GM12878 (cell line): ENCODE measurements around the gene HTR4. TPM values are rescaled to one million over a fixed set of nuclear protein-coding genes. Genes with fewer than 3 reads are reported as not detected.

Experiments
- ATAC-seq: fragments of 200-7000 bp; cut with Tn5 transposase; 3 replicates; pipeline ENCODE4 v1.9.1; 2020; ENCODE audit warnings: mild to moderate bottlenecking, moderate library complexity
- BruUV-seq: library from RNA; stranded (reverse); fragments of 400-500 nt; replicated peaks from 2 replicates; lab custom pipeline; 2021; lab: Mats Ljungman, UMichigan
- CTCF ChIA-PET: fragments of 300-600 bp; sonication (Branson Sonifier 250); formaldehyde crosslinking; extraction: SDS; loops from one replicate; lab custom pipeline; 2021; ENCODE audit warnings: inconsistent platforms; lab: Yijun Ruan, JAX
- POLR2A ChIA-PET: fragments of 350-600 bp; formaldehyde crosslinking; extraction: SDS; loops from one replicate; lab custom pipeline; 2021; ENCODE audit warnings: inconsistent platforms; lab: Charles Lee
- RAD21 ChIA-PET: fragments of 300-600 bp; sonication (Branson Sonifier 250); formaldehyde crosslinking; loops from one replicate; lab custom pipeline; 2023; ENCODE audit warnings: antibody characterized with exemption; ENCODE audit not compliant: unreplicated experiment; lab: Charles Lee
- SMC1A ChIA-PET: fragments of 300-600 bp; sonication (Branson Sonifier 250); formaldehyde crosslinking; loops from one replicate; lab custom pipeline; 2023; ENCODE audit not compliant: unreplicated experiment, uncharacterized antibody; lab: Charles Lee
- DNase-seq: peaks from one replicate; pipeline ENCODE4 v3.0.0-alpha.2; 2011; ENCODE audit warnings: low read depth, low spot score
- FAIRE-seq: peaks from 3 replicates; lab custom pipeline; 2011; peaks lifted over from hg19 to GRCh38; lab: Jason Lieb, UNC
- H2AFZ ChIP-seq: 2 replicates; pipeline ENCODE4 v1.6.0; 2011; ENCODE audit warnings: low read depth, low read length, control low read depth; ENCODE audit not compliant: control insufficient read depth
- H3K27ac ChIP-seq: 2 replicates; pipeline ENCODE4 v1.5.1; 2011; ENCODE audit warnings: control low read depth; ENCODE audit not compliant: control insufficient read depth, insufficient read depth
- H3K27me3 ChIP-seq, 2 experiments: replicated peaks in 1 of 2; 2 replicates each; pipeline versions ENCODE4 v1.6.0 to v1.6.1; 2011; ENCODE audit warnings: low read length in 1 of 2; ENCODE audit not compliant: control insufficient read depth in 2 of 2, insufficient read depth in 2 of 2
- H3K36me3 ChIP-seq, 2 experiments: 2 replicates each; pipeline ENCODE4 v1.5.1; 2011; ENCODE audit warnings: low read length in 1 of 2; ENCODE audit not compliant: control insufficient read depth in 2 of 2, insufficient read depth in 2 of 2
- H3K4me1 ChIP-seq: 2 replicates; pipeline ENCODE4 v1.6.1; 2011; ENCODE audit warnings: mild to moderate bottlenecking, low read length, moderate library complexity, mixed read lengths; ENCODE audit not compliant: control insufficient read depth, insufficient read depth
- H3K4me2 ChIP-seq: 2 replicates; pipeline ENCODE4 v1.6.0; 2011; ENCODE audit warnings: control low read depth; ENCODE audit not compliant: control insufficient read depth, insufficient read depth
- H3K4me3 ChIP-seq: fragments of 200-600 bp; sonication (generic); 2 replicates; pipeline ENCODE4 v1.5.1; 2016
- H3K79me2 ChIP-seq: 2 replicates; pipeline ENCODE4 v1.6.0; 2011; ENCODE audit warnings: low read length; ENCODE audit not compliant: control insufficient read depth, insufficient read depth
- H3K9ac ChIP-seq: 2 replicates; pipeline ENCODE4 v1.8.0; 2011; ENCODE audit warnings: low read length, control low read depth, mixed read lengths; ENCODE audit not compliant: control insufficient read depth, insufficient read depth
- H3K9me3 ChIP-seq: replicated peaks from 3 replicates; pipeline ENCODE4 v1.5.1; 2011; ENCODE audit warnings: mild to moderate bottlenecking, low read length; ENCODE audit not compliant: control insufficient read depth, insufficient read depth
- H4K20me1 ChIP-seq: 2 replicates; pipeline ENCODE4 v1.6.0; 2011; ENCODE audit not compliant: control insufficient read depth, insufficient read depth
- ASH2L ChIP-seq: fragments of 300-600, 200-600 bp; sonication (generic); IDR thresholded peaks from 2 replicates; pipeline ENCODE4 v1.6.1; 2017; ENCODE audit warnings: low read depth, mild to moderate bottlenecking, borderline replicate concordance
- EGR1 ChIP-seq, 2 experiments: IDR thresholded peaks; 1 replicate in 1 of 2; 2 replicates in 1 of 2; pipeline ENCODE4 v1.6.1; 2011 to 2012; ENCODE audit warnings: low read depth in 2 of 2, low read length in 2 of 2, borderline replicate concordance in 1 of 2, mild to moderate bottlenecking in 1 of 2, moderate library complexity in 1 of 2
- ELK1 ChIP-seq: IDR thresholded peaks from 2 replicates; pipeline ENCODE4 v1.6.1; 2012; ENCODE audit warnings: low read depth, low read length, improper control_type of control experiment
- GABPA ChIP-seq: IDR thresholded peaks from 2 replicates; pipeline ENCODE4 v1.6.1; 2014; ENCODE audit warnings: antibody characterized with exemption, low read depth, mild to moderate bottlenecking, inconsistent platforms
- GATAD2B ChIP-seq: fragments of 450-650 bp; conservative IDR thresholded peaks from 2 replicates; pipeline ENCODE4 v1.6.1; 2017; ENCODE audit warnings: low read depth, mild to moderate bottlenecking, moderate library complexity
- HSF1 ChIP-seq: fragments of 150-350 bp; IDR thresholded peaks from 2 replicates; pipeline ENCODE4 v1.6.1; 2014; ENCODE audit warnings: mild to moderate bottlenecking, low read depth, low read length
- JUND ChIP-seq: IDR thresholded peaks from 2 replicates; pipeline ENCODE4 v1.6.1; 2012; ENCODE audit warnings: low read depth, mild to moderate bottlenecking, low read length, improper control_type of control experiment, moderate library complexity
- MEF2B ChIP-seq: fragments of 450-650 bp; IDR thresholded peaks from 2 replicates; pipeline ENCODE4 v1.6.1; 2018; ENCODE audit warnings: mild to moderate bottlenecking, moderate library complexity; ENCODE audit not compliant: partially characterized antibody, poor library complexity, severe bottlenecking
- MYC ChIP-seq: IDR thresholded peaks from 2 replicates; pipeline ENCODE4 v1.6.1; 2011; ENCODE audit warnings: mild to moderate bottlenecking, low read length, moderate library complexity, inconsistent platforms; ENCODE audit not compliant: insufficient read depth, insufficient replicate concordance, insufficient read length, severe bottlenecking
- NFIC ChIP-seq: IDR thresholded peaks from 2 replicates; pipeline ENCODE4 v1.6.1; 2012; ENCODE audit warnings: low read depth, mild to moderate bottlenecking, inconsistent platforms, low read length, moderate library complexity
- POLR2A ChIP-seq: IDR thresholded peaks from 2 replicates; pipeline ENCODE4 v1.6.1; 2011; ENCODE audit warnings: low read depth, mild to moderate bottlenecking, low read length
- SMARCA5 ChIP-seq: fragments of 450-650 bp; IDR thresholded peaks from 2 replicates; pipeline ENCODE4 v1.6.1; 2017; ENCODE audit warnings: mild to moderate bottlenecking
- TBL1XR1 ChIP-seq: IDR thresholded peaks from 2 replicates; pipeline ENCODE4 v1.6.1; 2012; ENCODE audit warnings: low read depth, low read length, improper control_type of control experiment
- ZBTB33 ChIP-seq: fragments of 450-650 bp; IDR thresholded peaks from 2 replicates; pipeline ENCODE4 v1.6.1; 2017; ENCODE audit warnings: mild to moderate bottlenecking
- WGBS: methylation state at CpG from one replicate; pipeline ENCODE4 v1.1.6; 2016; ENCODE audit warnings: low lambda C conversion rate; ENCODE audit not compliant: insufficient replicate concordance, insufficient coverage; ENCODE audit errors: missing lambda C conversion rate; 5-methylcytosine and 5-hydroxymethylcytosine counted together
- in situ Hi-C: fragments of 300-500 bp; cut with MboI; formaldehyde crosslinking; loops from 9 replicates; pipeline ENCODE4 v1.14.3; 2018; ENCODE audit warnings: mixed read lengths
- intact Hi-C: fragments of 100-400 bp; cut with micrococcal nuclease; formaldehyde crosslinking; loops from one replicate; pipeline ENCODE4 v1.14.2; 2022; ENCODE audit not compliant: unreplicated experiment
- polyA plus RNA-seq, 11 experiments: library from polyadenylated mRNA; depleted of rRNA in 4 of 11; unstranded in 6 of 11; stranded (reverse) in 5 of 11; fragments of >200 nt; fragmentation: Nextera tagmentation in 4 of 11; fragmentation: Illumina TruSeq in 1 of 11; extraction: Ambion mirVana in 4 of 11; extraction: Trizol in 1 of 11; gene quantifications; 1 replicate in 1 of 11; 2 replicates in 10 of 11; pipeline versions ENCODE4 v1.2.1 to v1.2.3, GENCODE V29; 2011 to 2016; ENCODE audit warnings: inconsistent platforms in 2 of 11, missing spikeins in 2 of 11, low read depth in 1 of 11
- total RNA-seq, 4 experiments: library from RNA; depleted of rRNA in 3 of 4; stranded (reverse); fragments of >200 nt in 3 of 4; fragmentation: Illumina TruSeq in 1 of 4; extraction: Trizol in 1 of 4; gene quantifications; 2 replicates each; pipeline versions ENCODE4 v1.2.1 to v1.2.3, GENCODE V29; 2013 to 2021
- TF ChIP-seq, protein P1 (sequence below): IDR thresholded peaks from 2 replicates; pipeline ENCODE4 v1.6.1; 2012; ENCODE audit warnings: mild to moderate bottlenecking, low read depth, low read length
- TF ChIP-seq, protein P2 (sequence below): IDR thresholded peaks from 2 replicates; pipeline ENCODE4 v1.6.1; 2012; ENCODE audit warnings: low read depth, low read length, improper control_type of control experiment

Gene HTR4
- total and polyA plus RNA-seq, 10 of the 15 experiments (the other 5 are each of a cell fraction or from before 2014, with no cell fraction given), result not detected

DNA sequence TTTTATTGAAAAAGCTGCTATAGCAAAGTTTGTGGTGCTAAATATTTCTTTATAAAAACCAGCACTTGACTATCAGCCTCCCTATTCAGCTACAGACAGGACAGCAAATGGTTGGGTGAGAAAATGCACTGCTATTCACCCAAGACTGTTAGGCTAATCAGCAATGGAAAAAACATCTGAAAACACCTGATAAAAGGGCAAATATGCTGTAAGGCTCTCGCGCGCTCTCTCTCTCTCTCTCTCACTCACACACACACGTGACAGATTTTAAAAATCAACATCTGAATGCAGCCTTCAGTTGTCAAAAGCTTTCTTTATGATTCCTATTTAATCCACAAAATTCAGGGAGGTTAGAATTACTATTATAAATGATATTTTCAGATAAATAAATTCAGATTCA lies 80.2 kb downstream of the HTR4 start:
- no peaks in the 10 kb centered on the region for H3K4me1 ChIP-seq
- no peak overlapping the region for H3K9ac ChIP-seq
- CTCF ChIA-PET, result interaction anchor here (1.0 kb wide), 2 partner anchors 10 to 49 kb away, joined by 4 read pairs; no protein-coding TSS in a partner anchor
- SMC1A ChIA-PET, result no interaction called here
- no TSS peak for BruUV-seq
- no peak overlapping the region for H3K4me2 ChIP-seq
- H3K4me3 ChIP-seq, result no peak overlapping the region
- no peaks in the 10 kb centered on the region for H3K79me2 ChIP-seq
- no peak for DNase-seq
- 77% methylated on average over 4 of the region's 4 CpGs for WGBS
- H3K27me3 ChIP-seq, result no peaks in the 10 kb centered on the region
- H4K20me1 ChIP-seq, result no peaks in the 10 kb centered on the region
- in situ Hi-C loops (no loop called here), intact Hi-C loops (no loop called here)
- POLR2A ChIA-PET, result no interaction called here
- no peaks in the 10 kb centered on the region for H3K36me3 ChIP-seq
- H3K27ac ChIP-seq, result no peak overlapping the region
- H3K9me3 ChIP-seq, result no peaks in the 10 kb centered on the region
- ATAC-seq, result no peak
- RAD21 ChIA-PET, result no interaction called here
- FAIRE-seq, result no peak
- no peak overlapping the region for H2AFZ ChIP-seq
- no peak for TF ChIP-seq ZBTB33
- TF ChIP-seq, protein P1, sequence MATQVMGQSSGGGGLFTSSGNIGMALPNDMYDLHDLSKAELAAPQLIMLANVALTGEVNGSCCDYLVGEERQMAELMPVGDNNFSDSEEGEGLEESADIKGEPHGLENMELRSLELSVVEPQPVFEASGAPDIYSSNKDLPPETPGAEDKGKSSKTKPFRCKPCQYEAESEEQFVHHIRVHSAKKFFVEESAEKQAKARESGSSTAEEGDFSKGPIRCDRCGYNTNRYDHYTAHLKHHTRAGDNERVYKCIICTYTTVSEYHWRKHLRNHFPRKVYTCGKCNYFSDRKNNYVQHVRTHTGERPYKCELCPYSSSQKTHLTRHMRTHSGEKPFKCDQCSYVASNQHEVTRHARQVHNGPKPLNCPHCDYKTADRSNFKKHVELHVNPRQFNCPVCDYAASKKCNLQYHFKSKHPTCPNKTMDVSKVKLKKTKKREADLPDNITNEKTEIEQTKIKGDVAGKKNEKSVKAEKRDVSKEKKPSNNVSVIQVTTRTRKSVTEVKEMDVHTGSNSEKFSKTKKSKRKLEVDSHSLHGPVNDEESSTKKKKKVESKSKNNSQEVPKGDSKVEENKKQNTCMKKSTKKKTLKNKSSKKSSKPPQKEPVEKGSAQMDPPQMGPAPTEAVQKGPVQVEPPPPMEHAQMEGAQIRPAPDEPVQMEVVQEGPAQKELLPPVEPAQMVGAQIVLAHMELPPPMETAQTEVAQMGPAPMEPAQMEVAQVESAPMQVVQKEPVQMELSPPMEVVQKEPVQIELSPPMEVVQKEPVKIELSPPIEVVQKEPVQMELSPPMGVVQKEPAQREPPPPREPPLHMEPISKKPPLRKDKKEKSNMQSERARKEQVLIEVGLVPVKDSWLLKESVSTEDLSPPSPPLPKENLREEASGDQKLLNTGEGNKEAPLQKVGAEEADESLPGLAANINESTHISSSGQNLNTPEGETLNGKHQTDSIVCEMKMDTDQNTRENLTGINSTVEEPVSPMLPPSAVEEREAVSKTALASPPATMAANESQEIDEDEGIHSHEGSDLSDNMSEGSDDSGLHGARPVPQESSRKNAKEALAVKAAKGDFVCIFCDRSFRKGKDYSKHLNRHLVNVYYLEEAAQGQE, result no peak
- TF ChIP-seq TBL1XR1, result no peak
- no peak for TF ChIP-seq GATAD2B
- no peak for TF ChIP-seq JUND
- TF ChIP-seq MEF2B, result no peak
- no peak for TF ChIP-seq ELK1
- TF ChIP-seq GABPA, result no peak
- no peak for TF ChIP-seq POLR2A
- no peak for TF ChIP-seq EGR1 (IDR thresholded peaks at IDR 0.05; ENCODE audit: borderline replicate concordance in 1 of 2, low read depth in 2 of 2, low read length in 2 of 2)
- no peak for TF ChIP-seq SMARCA5
- TF ChIP-seq, protein P2, sequence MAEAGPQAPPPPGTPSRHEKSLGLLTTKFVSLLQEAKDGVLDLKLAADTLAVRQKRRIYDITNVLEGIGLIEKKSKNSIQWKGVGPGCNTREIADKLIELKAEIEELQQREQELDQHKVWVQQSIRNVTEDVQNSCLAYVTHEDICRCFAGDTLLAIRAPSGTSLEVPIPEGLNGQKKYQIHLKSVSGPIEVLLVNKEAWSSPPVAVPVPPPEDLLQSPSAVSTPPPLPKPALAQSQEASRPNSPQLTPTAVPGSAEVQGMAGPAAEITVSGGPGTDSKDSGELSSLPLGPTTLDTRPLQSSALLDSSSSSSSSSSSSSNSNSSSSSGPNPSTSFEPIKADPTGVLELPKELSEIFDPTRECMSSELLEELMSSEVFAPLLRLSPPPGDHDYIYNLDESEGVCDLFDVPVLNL, result no peak
- TF ChIP-seq MYC, result no peak
- TF ChIP-seq ASH2L, result no peak
- TF ChIP-seq HSF1, result no peak
- TF ChIP-seq NFIC, result no peak
